ENCODE measurements around the gene TIMM17B. TPM values are rescaled to one million over a fixed set of nuclear protein-coding genes. Genes with fewer than 3 reads are reported as not detected.

The TIMM17B gene
- total RNA-seq, 1 donor from 2014 or later = 72.0 TPM

DNA sequence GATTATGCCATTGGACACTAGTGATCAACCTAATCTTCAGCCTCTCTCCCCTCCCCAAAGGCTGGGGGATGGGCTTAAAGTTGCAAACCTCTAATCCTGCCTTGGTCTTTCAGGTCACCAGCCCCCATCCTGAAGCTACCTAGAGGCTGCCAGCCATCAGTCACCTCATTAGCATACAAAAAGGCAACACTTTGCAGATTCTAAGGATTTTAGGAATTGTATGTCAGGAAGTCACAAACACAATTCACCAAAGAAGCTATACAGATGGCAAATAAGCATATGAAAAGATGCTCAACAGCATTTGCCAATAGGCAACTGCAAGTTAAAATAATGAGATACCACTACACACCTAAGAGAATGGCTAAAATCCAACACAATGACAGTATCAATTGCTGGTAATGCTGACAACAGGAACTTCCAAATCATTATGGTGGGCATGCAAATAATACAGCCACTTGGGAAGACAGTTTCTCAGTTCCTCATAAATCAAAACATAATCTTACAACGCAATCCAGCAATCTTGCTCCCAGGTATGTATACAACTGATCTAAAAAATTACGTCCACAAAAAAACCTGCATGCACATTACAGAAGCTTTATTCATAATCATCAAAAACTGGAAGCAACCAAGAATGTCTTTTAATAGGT, 30.3 kb upstream of the TIMM17B start:
- H3K4me1 Mint-ChIP-seq = peaks cover 17% of the 10 kb centered on the region
- no peak overlapping the region for H3K27ac Mint-ChIP-seq
- DNase-seq = no peak
- no peaks in the 10 kb centered on the region for H3K9me3 Mint-ChIP-seq
- intact Hi-C loops (cut with micrococcal nuclease) = no loop called here
- H3K4me3 Mint-ChIP-seq = no peak overlapping the region
- H3K27me3 Mint-ChIP-seq = no peaks in the 10 kb centered on the region
- H3K36me3 Mint-ChIP-seq (ENCODE audit: low read depth) = peaks cover 39% of the 10 kb centered on the region

DNA sequence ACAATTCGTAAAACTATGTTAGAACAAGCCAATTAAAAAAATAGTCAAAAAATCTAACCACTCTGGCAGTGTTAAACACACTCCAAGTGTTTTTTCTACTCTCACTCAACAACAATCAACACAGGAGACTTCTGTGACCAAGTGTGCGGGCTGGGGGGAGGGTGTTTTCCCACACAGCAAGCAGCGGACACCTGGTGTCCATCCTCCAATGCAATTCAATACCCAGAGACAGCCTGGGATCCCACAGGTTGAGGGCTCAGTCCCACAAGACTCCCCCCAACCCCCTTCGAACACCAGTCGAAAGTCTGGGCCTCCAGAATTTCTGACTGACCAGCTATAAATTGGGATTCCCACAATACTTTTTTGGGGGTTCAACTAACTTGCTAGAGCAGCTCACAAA, 29.6 kb upstream of the TIMM17B start:
- Mint-ChIP-seq H3K4me1 (peaks cover 18% of the 10 kb centered on the region), H3K27ac (no peak overlapping the region), H3K27me3 (no peaks in the 10 kb centered on the region), H3K9me3 (no peaks in the 10 kb centered on the region), H3K4me3 (no peak overlapping the region), H3K36me3 (ENCODE audit: low read depth) (peaks cover 40% of the 10 kb centered on the region)
- intact Hi-C loops (cut with micrococcal nuclease) = no loop called here
- DNase-seq = no peak

DNA sequence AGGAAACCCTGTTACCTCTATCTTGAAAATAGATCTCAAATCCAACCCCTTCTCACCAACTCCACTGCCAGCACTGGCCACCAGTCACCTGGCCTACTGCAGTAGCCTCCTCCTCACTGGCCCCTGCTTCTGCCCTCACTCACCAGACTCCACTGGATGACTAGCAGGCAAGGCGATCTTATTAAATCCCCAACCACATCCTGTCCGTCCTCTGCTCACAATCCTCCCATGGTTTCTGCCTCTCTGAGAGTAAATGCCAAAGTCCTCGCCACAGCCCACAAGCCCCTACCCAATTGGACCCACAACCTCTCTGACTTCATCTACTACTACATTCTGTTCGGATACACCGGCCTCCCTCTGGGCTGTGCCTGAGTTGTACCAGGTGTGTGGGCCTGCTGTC, 26.7 kb upstream of the TIMM17B start:
- Mint-ChIP-seq H3K27ac (peak overlapping the region; percentile 50), H3K4me1 (peaks cover 36% of the 10 kb centered on the region), H3K4me3 (peak overlapping the region; percentile 7), H3K36me3 (ENCODE audit: low read depth) (peaks cover 36% of the 10 kb centered on the region), H3K9me3 (no peaks in the 10 kb centered on the region), H3K27me3 (no peaks in the 10 kb centered on the region)
- DNase-seq = no peak
- intact Hi-C loops (cut with micrococcal nuclease) = no loop called here

DNA sequence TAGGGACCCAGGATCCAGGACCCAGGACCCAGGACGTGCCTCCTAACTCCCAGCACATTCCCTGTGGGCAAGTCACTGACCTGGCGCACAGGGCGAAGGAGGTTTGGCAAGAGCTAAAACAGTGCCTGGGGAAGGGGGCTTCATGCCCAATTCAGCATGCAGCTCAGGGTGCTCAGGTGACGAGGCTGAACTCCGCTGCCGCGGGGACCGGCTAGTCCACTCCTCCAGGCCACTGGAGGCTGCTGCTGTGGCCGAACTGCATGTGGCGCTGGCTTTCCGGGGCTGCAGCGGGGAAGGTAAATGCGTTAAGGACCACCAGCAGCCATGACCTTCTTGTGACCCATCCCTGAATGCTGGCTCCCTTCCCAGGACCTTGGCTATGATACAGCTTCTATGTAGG, 26.2 kb upstream of the TIMM17B start:
- Mint-ChIP-seq H3K27me3 (no peaks in the 10 kb centered on the region), H3K27ac (peak overlapping the region; percentile 50), H3K4me3 (no peak overlapping the region), H3K4me1 (peaks cover 36% of the 10 kb centered on the region), H3K36me3 (ENCODE audit: low read depth) (peaks cover 36% of the 10 kb centered on the region), H3K9me3 (no peaks in the 10 kb centered on the region)
- intact Hi-C loops (cut with micrococcal nuclease) = no loop called here
- no peak for DNase-seq

DNA sequence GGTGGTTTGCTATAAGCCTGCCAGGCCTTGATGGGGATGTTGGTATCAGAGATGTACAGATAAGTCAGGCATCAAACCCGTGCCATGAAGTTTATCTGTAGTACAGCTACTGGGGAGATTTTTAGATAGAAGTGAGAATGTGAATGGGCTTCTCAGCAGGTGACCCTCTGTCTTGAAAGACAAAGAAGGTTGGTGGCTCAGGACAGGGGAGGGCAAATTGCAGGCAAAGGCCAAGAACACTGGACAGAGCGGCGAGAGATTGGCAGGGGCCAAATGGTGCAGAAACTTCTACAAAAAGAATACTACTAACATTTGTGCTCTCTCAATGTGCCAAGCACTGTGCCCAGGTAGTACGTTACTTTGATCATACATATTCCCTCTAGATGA, 23.1 kb upstream of the TIMM17B start:
- Mint-ChIP-seq H3K4me1 (peaks cover 31% of the 10 kb centered on the region), H3K9me3 (no peaks in the 10 kb centered on the region), H3K27ac (peak overlapping the region; percentile 95), H3K36me3 (ENCODE audit: low read depth) (peaks cover 59% of the 10 kb centered on the region), H3K4me3 (peak overlapping the region; percentile 96), H3K27me3 (no peaks in the 10 kb centered on the region)
- DNase-seq = no peak
- intact Hi-C loops (cut with micrococcal nuclease) = no loop called here

DNA sequence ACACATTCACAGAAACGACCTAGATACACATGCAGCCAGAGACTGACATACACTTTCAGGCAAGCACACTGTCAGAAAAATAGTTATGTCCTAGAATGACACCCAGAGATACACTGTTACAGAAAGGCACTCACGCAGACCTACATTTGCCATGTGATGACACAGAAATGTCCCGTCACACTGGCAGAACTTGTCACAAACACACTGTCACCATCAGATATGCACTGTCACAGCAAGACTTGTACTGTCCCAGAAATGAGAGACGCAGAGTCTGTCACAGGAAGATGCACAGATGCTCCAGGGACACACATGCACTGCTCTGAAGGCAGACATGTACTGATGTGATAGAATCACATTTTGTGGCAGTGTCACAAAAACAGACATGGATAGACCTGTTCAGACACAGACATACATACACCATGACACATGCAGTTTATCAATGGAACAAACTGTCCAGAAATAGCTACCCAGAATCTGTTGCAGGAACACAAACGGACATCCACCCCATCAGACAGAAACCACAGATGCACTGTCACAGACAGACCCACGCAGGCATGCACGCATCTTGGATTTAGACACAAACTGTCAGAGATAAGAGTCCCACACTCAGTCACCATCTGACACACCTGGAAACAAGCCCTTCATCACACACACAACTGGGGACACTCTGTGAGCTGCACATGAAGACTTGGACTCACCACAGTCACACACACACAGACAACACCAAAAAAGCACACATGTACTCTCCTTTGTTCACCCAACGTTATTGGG, 22.6 kb upstream of the TIMM17B start:
- H3K27ac Mint-ChIP-seq = peak overlapping the region; percentile 95
- peak; percentile 81 for DNase-seq
- intact Hi-C loops (cut with micrococcal nuclease) = loop anchor here (1.0 to 5.0 kb wide), 6 partner anchors 17 to 1703 kb away; partner anchors contain the start of genes CDK16, HDAC6 and TFE3
- H3K9me3 Mint-ChIP-seq = no peaks in the 10 kb centered on the region
- H3K4me3 Mint-ChIP-seq = peak overlapping the region; percentile 96
- H3K36me3 Mint-ChIP-seq (ENCODE audit: low read depth) = peaks cover 59% of the 10 kb centered on the region
- H3K27me3 Mint-ChIP-seq = no peaks in the 10 kb centered on the region
- H3K4me1 Mint-ChIP-seq = peaks cover 29% of the 10 kb centered on the region

DNA sequence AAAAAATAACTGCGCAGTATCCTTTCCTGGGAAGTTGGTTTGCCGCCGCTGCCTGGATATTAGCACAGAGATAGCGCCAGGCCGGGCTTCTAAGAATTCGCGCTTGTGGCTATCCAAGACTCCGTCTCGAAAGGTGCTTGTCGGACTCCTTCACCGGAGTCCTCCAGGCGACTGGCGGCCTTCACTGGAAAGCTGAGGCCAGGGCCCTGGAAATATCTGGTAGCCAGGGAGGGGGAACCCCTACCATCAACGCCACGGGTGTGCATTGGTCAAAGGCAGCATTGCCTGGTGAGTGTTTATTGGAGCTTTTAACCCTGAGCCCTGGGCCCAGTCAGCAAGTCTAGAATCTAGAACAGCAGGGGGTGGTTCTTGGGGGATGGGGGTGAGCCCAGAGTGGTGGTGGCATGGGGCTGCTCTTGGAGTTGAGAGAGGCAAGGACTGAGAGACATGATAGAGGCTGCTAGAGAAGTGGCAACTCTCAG, 21.8 kb upstream of the TIMM17B start:
- H3K27me3 Mint-ChIP-seq = no peaks in the 10 kb centered on the region
- intact Hi-C loops (cut with micrococcal nuclease) = loop anchor here (1.0 to 5.0 kb wide), 6 partner anchors 18 to 1702 kb away; partner anchors contain the start of genes CDK16, HDAC6 and TFE3
- peaks cover 64% of the 10 kb centered on the region for H3K36me3 Mint-ChIP-seq (ENCODE audit: low read depth)
- peaks cover 29% of the 10 kb centered on the region for H3K4me1 Mint-ChIP-seq
- no peak for DNase-seq
- H3K27ac Mint-ChIP-seq = peak overlapping the region; percentile 95
- H3K4me3 Mint-ChIP-seq = peak overlapping the region; percentile 96
- no peaks in the 10 kb centered on the region for H3K9me3 Mint-ChIP-seq

DNA sequence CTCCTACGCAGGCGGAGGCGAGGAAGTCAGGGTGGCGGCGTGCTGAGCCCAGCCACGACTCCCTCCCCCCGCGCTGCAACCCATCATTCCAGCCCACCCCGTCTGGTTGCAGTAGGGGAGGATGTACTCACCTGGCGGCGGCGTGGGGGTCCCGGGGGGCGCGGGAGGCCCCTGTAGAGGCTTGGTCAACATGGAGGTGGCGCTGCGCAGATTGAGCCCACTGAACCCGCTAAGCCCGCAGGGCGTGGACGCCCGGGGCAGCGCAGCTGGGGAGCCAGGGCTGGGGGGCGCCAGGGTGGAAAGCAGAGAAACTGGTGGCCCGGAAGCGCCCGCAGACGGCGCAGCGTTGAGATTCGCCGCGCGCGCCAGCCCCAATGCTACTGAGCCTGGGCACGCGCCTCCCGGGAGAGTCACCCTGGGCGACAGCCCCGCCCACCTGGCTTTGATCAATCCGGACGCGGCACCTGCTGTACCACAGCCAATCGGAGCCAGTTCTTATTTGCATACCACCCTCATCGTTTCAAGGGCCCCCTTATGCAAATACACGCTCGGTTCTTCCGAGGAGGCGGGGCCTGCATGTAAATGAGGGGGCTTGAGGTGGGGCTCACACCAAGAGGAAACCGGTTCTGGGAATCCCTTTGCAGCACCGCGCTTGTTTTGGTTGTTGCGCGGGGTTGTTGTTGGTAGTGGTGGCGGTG, 21.2 kb upstream of the TIMM17B start, which contains the start of gene PIM2:
Gene PIM2, minus strand, starts transcription at position 382 of the 698 bp plus-strand sequence. Its CDS starts 190 bp downstream, at position 192.
- peaks cover 30% of the 10 kb centered on the region for H3K4me1 Mint-ChIP-seq
- peaks cover 64% of the 10 kb centered on the region for H3K36me3 Mint-ChIP-seq (ENCODE audit: low read depth)
- H3K4me3 Mint-ChIP-seq = peak within 1 kb of the TSS; percentile 96
- peak; percentile 97 for DNase-seq
- intact Hi-C loops (cut with micrococcal nuclease) = loop anchor here (1.0 to 5.0 kb wide), 6 partner anchors 19 to 1701 kb away; partner anchors contain the start of genes CDK16, HDAC6 and TFE3
- H3K27ac Mint-ChIP-seq = peak within 1 kb of the TSS; percentile 95
- no peaks in the 10 kb centered on the region for H3K27me3 Mint-ChIP-seq
- H3K9me3 Mint-ChIP-seq = no peaks in the 10 kb centered on the region

DNA sequence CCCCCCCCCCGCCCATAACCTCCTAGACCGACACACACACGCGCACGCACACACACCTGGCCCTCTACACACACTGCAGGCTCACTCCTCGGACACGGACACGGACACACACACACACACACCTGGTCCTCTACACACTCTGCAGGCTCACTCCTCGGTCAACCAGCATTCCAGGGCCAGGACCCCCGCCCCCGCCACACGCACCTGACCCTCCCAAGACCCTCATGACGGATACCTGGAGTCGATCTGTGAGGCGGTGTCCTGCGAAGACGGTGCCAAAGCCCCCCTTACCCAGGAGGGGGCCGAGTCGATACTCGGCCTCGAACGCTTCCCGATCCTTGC, 20.7 kb upstream of the TIMM17B start:
- H3K9me3 Mint-ChIP-seq = no peaks in the 10 kb centered on the region
- peak overlapping the region; percentile 96 for H3K4me3 Mint-ChIP-seq
- DNase-seq = no peak
- H3K4me1 Mint-ChIP-seq = peaks cover 32% of the 10 kb centered on the region
- H3K27ac Mint-ChIP-seq = peak overlapping the region; percentile 95
- peaks cover 69% of the 10 kb centered on the region for H3K36me3 Mint-ChIP-seq (ENCODE audit: low read depth)
- H3K27me3 Mint-ChIP-seq = no peaks in the 10 kb centered on the region
- intact Hi-C loops (cut with micrococcal nuclease) = loop anchor here (5.0 kb wide), 3 partner anchors 116 to 1701 kb away; partner anchors contain the start of genes CDK16, HDAC6 and TFE3

DNA sequence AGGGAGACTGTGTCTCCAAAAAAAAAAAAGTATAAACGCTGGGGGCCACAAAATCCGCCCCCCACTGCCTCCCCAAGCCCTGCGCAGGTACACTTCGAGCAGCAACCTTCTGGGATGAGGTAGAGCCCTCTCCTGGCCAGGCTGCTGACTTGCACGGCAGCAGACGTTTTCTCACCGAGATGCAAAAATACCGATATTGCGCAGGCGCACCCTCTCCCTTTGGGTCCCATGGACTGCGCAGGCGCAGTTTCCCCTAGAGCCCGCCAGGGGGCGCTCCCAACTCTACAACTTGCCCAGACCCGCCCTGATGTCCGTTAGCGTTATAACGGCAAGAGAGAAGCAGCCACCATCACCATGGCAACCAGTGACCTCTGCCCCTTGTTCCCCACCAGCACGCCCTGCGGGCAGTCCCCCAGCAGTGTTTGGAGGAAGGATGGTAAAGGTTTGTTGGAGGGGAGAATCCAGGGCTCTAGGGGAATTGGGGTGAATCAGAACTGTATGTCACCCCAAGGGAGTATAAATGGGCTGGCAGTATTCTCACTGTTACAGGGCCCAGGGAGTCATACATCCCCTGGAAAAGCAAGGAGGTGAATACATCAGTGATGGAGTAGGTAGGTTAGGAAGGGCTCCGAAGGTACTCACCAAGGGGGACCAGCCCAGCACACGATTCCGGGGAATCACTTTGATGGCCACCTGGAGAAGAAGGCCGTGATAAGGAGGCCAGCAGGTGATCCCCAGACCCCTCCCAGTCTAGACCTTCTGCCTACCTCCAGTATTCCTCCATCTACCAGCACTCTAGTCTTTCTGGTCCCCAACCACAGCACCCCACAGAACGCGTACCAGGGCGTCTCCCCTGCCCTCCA, 19.8 kb upstream of the TIMM17B start:
- intact Hi-C loops (cut with micrococcal nuclease) = loop anchor here (1.0 to 5.0 kb wide), 4 partner anchors 26 to 1700 kb away; partner anchors contain the start of genes CDK16, HDAC6 and TFE3
- H3K4me1 Mint-ChIP-seq = peaks cover 32% of the 10 kb centered on the region

DNA sequence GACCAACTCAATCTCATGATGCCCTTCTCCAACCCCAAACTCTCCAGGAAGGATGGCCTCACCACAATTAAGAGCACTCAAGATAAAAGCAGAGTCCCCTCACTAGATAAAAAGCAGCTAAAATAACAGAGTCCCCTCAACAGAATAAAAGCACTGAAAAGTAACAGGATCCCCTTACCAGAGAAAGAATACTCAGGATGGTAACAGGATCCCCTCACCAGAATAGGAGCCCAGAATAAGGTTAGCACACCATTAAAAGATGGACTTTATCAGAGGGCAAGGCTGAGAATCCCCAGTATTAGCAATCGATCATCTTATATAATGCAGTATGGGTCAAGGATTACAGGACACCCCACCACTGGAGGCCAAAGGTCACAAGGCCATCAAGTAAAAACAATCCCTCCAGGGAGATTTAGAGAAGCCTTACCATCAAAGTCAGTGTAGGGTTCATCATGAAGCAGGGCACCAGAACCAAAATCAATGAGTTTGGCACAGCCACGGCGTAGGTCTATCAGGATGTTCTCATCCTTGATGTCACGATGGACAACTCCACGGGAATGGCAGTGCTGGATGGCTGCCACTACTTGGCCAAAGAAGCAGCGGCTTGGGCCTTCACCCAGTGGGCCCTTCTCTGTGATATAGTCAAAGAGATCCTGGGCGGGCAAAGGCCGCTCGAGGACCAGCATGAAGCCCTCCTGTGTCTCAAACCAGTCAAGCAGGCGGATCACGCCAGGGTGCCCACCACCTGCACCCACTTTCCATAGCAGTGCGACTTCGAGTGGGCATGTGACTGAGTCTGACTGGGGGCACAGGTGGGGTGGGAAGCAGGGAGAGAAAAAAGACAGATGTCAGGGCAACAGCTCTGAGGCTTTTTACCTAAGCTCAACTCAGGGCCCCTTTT, 17.3 kb upstream of the TIMM17B start:
- peaks cover 34% of the 10 kb centered on the region for H3K4me1 Mint-ChIP-seq
- H3K36me3 Mint-ChIP-seq (ENCODE audit: low read depth) = peaks cover 68% of the 10 kb centered on the region
- H3K27me3 Mint-ChIP-seq = no peaks in the 10 kb centered on the region
- no peaks in the 10 kb centered on the region for H3K9me3 Mint-ChIP-seq
- intact Hi-C loops (cut with micrococcal nuclease) = loop anchor here (5.0 kb wide), 3 partner anchors 113 to 1698 kb away; partner anchors contain the start of genes CDK16, HDAC6 and TFE3
- H3K4me3 Mint-ChIP-seq = peak overlapping the region; percentile 96
- DNase-seq = no peak
- peak overlapping the region; percentile 78 for H3K27ac Mint-ChIP-seq

More for the DNA sequence above, 19.8 kb upstream of the TIMM17B start:
- peaks cover 71% of the 10 kb centered on the region for H3K36me3 Mint-ChIP-seq (ENCODE audit: low read depth)
- no peaks in the 10 kb centered on the region for H3K9me3 Mint-ChIP-seq
- DNase-seq = peak; percentile 96
- peak overlapping the region; percentile 95 for H3K27ac Mint-ChIP-seq
- H3K4me3 Mint-ChIP-seq = peak overlapping the region; percentile 96
- H3K27me3 Mint-ChIP-seq = no peaks in the 10 kb centered on the region

Measured in activated CD4-positive, alpha-beta T cell treated with anti-CD3 and anti-CD28 coated beads, Interleukin-2, amount 10 ng/mL, durations not matched to agents 24 days and 14 days (primary cell).